HepG2 (cell line): ENCODE data around the gene SNX11.

Experiments used
- BHLHE40 ChIP-seq: IDR thresholded peaks from 2 replicates; pipeline ENCODE4 v1.6.1; 2011; ENCODE audit warnings: low read length, improper control_type of control experiment
- RAD51 ChIP-seq: fragments of 450-650 bp; IDR thresholded peaks from 2 replicates; pipeline ENCODE4 v1.6.1; 2016; ENCODE audit warnings: borderline replicate concordance
- ZNF710 ChIP-seq: sonication (generic); formaldehyde crosslinking; IDR thresholded peaks from 2 replicates; pipeline ENCODE4 v1.5.0; 2020; ENCODE audit warnings: mild to moderate bottlenecking, missing genetic modification reagents, borderline replicate concordance

- TF ChIP-seq RAD51 (no peak), BHLHE40 (no peak), ZNF710 (CRISPR knock-in tag) (no peak)
Observed at GRCh38 chr17:48066656-48067055, 40.9 kb upstream of the SNX11 start.
